Measurements from ENCODE around the gene HRH1.
A peak's percentile ranks its signal among the peaks of the same experiment; 100 is the strongest.
"Not testable (repeated sequence)": the region's sequence is repeated elsewhere in the genome, so short reads cannot be mapped to it uniquely, and the experiment has no call there.

The HRH1 gene

DNA sequence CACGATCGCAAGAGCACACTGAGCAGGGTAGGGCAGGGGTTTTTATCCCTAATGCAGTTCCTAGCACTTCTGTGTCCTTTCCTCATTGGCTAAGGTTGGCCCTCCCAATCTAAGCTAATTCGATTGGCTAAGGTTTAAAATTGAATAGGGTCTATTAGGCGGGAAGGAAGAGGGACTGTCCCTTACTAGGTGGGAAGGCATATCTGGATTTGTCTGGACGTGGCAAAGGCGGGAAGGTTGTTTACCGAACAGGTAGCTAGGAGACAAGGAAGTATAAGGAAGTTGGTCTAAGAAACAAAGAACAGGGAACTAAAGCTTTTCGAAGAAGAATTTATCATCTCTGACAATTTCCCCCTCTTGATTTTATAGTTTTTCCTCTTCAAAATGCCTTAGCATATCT, 93.1 kb downstream of the HRH1 start:
- Histone ChIP-seq H3K4me1 (ENCODE audit: control insufficient read depth in 1 of 2, insufficient read depth in 2 of 2, low read length in 2 of 2) (no peaks in the 10 kb centered on the region), H3K27me3 (ENCODE audit: control insufficient read depth in 1 of 2, insufficient read depth in 2 of 2, low read length in 2 of 2) (no peaks in the 10 kb centered on the region), H3K9ac (ENCODE audit: low read depth in 1 of 2, low read length in 2 of 2) (no peak overlapping the region), H3K36me3 (ENCODE audit: control insufficient read depth in 1 of 2, insufficient read depth in 2 of 2, low read length in 2 of 2) (no peaks in the 10 kb centered on the region), H3K4me3 (ENCODE audit: low read depth in 1 of 2, low read length in 2 of 2) (no peak overlapping the region), H3K9me3 (ENCODE audit: control insufficient read depth in 1 of 2, low read length in 2 of 2) (no peaks in the 10 kb centered on the region), H3K27ac (ENCODE audit: low read depth, low read length) (no peak overlapping the region)

DNA sequence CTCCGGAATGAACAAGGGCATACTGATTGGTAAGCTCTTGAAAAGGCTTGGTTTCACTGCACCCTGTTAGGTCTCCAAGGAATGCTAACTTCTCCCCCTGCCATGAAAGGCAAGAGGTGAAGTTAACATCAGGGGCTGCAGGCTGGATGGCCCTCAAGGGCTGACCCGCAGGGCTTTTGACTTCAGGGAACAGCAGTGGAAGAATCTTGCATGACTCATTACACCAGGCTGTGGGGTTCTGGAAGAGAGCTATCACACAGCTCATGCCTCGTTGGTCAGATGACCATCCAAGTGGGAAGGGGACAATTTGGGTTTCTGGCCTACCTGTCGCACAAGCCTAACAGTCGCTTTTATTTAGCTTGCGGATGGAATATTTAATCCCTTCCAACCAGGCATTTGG, 94.3 kb downstream of the HRH1 start:
- Histone ChIP-seq H3K36me3 (ENCODE audit: control insufficient read depth in 1 of 2, insufficient read depth in 2 of 2, low read length in 2 of 2) (no peaks in the 10 kb centered on the region), H3K9me3 (ENCODE audit: control insufficient read depth in 1 of 2, low read length in 2 of 2) (no peaks in the 10 kb centered on the region), H3K27ac (ENCODE audit: low read depth, low read length) (no peak overlapping the region), H3K27me3 (ENCODE audit: control insufficient read depth in 1 of 2, insufficient read depth in 2 of 2, low read length in 2 of 2) (no peaks in the 10 kb centered on the region), H3K9ac (ENCODE audit: low read depth in 1 of 2, low read length in 2 of 2) (no peak overlapping the region), H3K4me3 (ENCODE audit: low read depth in 1 of 2, low read length in 2 of 2) (no peak overlapping the region), H3K4me1 (ENCODE audit: control insufficient read depth in 1 of 2, insufficient read depth in 2 of 2, low read length in 2 of 2) (no peaks in the 10 kb centered on the region)

DNA sequence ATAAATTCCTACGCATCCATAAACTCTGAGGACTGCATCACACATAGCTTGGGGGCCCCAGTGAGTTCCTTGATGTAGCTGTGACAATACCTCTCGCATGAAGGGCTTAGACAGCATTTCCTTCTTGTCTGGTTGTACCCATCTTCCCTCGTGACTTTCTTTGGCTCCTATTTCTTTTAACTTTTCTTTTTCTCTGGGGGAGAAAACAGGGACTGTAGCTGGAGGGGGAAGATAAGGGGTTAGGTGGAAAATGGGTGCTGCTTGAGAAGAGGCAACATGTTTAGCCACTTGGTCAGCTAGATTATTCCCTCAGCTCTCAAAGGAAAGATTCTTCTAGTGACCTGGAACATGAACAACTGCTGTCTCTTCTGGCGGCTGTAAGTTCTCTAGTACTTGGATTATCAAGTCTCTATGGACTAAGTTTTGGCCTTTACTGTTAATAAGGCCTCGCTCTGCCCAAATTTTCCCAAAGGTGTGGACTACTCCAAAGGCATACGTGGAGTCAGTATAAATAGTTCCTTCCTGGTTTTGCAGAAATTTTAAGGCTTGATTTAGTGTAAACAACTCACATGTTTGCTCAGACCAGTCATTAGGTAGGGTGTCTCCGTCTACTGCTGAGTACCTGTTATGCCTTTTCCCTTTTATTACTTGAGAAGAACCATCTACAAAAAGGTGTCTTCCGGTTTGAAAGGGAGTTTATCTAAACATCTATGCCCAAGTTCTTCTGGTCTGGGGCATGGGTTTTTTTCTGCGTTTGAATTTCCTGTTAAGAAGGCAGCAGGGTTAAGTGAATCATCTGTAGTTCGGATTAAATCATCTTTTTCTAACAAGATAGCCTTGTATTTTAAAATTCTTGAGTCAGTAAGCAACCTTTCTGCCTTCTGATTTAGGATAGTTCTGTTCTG, 96.9 kb downstream of the HRH1 start:
- no peaks in the 10 kb centered on the region for H3K9me3 ChIP-seq (ENCODE audit: control insufficient read depth in 1 of 2, low read length in 2 of 2)
- H3K27me3 ChIP-seq (ENCODE audit: control insufficient read depth in 1 of 2, insufficient read depth in 2 of 2, low read length in 2 of 2) = no peaks in the 10 kb centered on the region
- H3K36me3 ChIP-seq (ENCODE audit: control insufficient read depth in 1 of 2, insufficient read depth in 2 of 2, low read length in 2 of 2) = no peaks in the 10 kb centered on the region
- no peaks in the 10 kb centered on the region for H3K4me1 ChIP-seq (ENCODE audit: control insufficient read depth in 1 of 2, insufficient read depth in 2 of 2, low read length in 2 of 2)
- H3K4me3 ChIP-seq (ENCODE audit: low read depth in 1 of 2, low read length in 2 of 2) = no peak overlapping the region
- no peak overlapping the region for H3K9ac ChIP-seq (ENCODE audit: low read depth in 1 of 2, low read length in 2 of 2)
- no peak overlapping the region for H3K27ac ChIP-seq (ENCODE audit: low read depth, low read length)

DNA sequence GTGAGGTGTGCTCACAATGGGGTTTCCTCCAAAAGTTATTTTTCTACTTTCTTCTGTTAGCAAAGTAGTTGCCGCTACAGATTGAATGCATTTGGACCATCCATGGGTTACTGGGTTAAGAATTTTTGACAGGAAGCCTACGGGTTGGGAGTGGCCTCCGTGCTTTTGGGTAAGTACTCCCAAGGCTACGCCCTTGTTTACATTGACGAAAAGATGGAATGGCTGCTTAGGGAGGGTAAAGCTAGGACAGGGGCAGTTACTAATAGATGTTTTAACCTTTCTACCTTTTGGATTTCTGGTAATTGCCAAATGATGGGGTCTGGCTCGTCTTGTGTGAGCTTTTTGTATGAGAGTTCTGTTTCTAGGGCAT, 97.5 kb downstream of the HRH1 start:
- Histone ChIP-seq H3K4me1 (ENCODE audit: control insufficient read depth in 1 of 2, insufficient read depth in 2 of 2, low read length in 2 of 2) (no peaks in the 10 kb centered on the region), H3K27ac (ENCODE audit: low read depth, low read length) (no peak overlapping the region), H3K36me3 (ENCODE audit: control insufficient read depth in 1 of 2, insufficient read depth in 2 of 2, low read length in 2 of 2) (no peaks in the 10 kb centered on the region), H3K27me3 (ENCODE audit: control insufficient read depth in 1 of 2, insufficient read depth in 2 of 2, low read length in 2 of 2) (no peaks in the 10 kb centered on the region), H3K9me3 (ENCODE audit: control insufficient read depth in 1 of 2, low read length in 2 of 2) (no peaks in the 10 kb centered on the region), H3K4me3 (ENCODE audit: low read depth in 1 of 2, low read length in 2 of 2) (no peak overlapping the region), H3K9ac (ENCODE audit: low read depth in 1 of 2, low read length in 2 of 2) (no peak overlapping the region)

DNA sequence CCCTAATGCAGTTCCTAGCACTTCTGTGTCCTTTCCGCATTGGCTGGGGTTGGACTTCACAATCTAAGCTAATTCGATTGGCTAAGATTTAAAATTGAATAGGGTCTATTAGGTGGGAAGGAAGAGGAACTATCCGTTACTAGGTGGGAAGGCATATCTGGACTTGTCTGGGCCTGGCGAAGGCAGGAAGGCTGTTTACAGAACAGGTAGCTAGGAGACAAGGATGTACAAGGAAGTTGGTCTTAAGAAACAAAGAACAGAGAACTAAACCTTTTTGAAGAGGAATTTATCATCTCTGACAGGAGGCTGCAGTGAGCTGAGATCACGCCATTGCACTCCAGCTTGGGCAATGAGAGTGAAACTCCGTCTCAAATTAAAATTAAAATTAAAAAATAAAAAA, 100.6 kb downstream of the HRH1 start:
- no peak overlapping the region for H3K9ac ChIP-seq (ENCODE audit: low read depth in 1 of 2, low read length in 2 of 2)
- H3K9me3 ChIP-seq (ENCODE audit: control insufficient read depth in 1 of 2, low read length in 2 of 2) = no peaks in the 10 kb centered on the region
- H3K27me3 ChIP-seq (ENCODE audit: control insufficient read depth in 1 of 2, insufficient read depth in 2 of 2, low read length in 2 of 2) = no peaks in the 10 kb centered on the region
- peaks cover 8 to 10% of the 10 kb centered on the region in 2 donors for H3K36me3 ChIP-seq (ENCODE audit: control insufficient read depth in 1 of 2, insufficient read depth in 2 of 2, low read length in 2 of 2)
- H3K4me3 ChIP-seq (ENCODE audit: low read depth in 1 of 2, low read length in 2 of 2) = no peak overlapping the region
- no peak overlapping the region for H3K27ac ChIP-seq (ENCODE audit: low read depth, low read length)
- no peaks in the 10 kb centered on the region for H3K4me1 ChIP-seq (ENCODE audit: control insufficient read depth in 1 of 2, insufficient read depth in 2 of 2, low read length in 2 of 2)

DNA sequence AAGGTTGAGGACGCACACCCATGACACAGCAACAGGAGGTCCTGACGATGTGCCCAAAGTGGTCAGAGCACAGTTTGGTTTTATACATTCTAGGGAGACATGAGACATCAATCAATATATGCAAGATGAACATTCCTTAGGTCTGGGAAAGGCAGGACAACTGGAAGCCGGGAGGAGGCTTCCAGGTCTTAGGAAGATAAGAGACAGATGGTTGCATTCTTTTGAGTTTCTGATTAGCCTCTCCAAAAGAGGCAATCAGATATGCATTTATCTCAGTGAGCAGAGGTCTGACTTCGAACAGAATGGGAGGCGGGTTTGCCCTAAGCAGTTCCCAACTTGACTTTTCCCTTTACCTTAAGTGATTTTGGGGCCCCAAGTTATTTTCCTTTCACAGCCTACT, 101.2 kb downstream of the HRH1 start:
- H3K4me3 ChIP-seq (ENCODE audit: low read depth in 1 of 2, low read length in 2 of 2); H3K27me3 ChIP-seq (ENCODE audit: control insufficient read depth in 1 of 2, insufficient read depth in 2 of 2, low read length in 2 of 2); H3K9me3 ChIP-seq (ENCODE audit: control insufficient read depth in 1 of 2, low read length in 2 of 2); H3K27ac ChIP-seq (ENCODE audit: low read depth, low read length); H3K4me1 ChIP-seq (ENCODE audit: control insufficient read depth in 1 of 2, insufficient read depth in 2 of 2, low read length in 2 of 2); H3K9ac ChIP-seq (ENCODE audit: low read depth in 1 of 2, low read length in 2 of 2): not testable (repeated sequence)
- peaks cover 10 to 13% of the 10 kb centered on the region in 2 donors for H3K36me3 ChIP-seq (ENCODE audit: control insufficient read depth in 1 of 2, insufficient read depth in 2 of 2, low read length in 2 of 2)

DNA sequence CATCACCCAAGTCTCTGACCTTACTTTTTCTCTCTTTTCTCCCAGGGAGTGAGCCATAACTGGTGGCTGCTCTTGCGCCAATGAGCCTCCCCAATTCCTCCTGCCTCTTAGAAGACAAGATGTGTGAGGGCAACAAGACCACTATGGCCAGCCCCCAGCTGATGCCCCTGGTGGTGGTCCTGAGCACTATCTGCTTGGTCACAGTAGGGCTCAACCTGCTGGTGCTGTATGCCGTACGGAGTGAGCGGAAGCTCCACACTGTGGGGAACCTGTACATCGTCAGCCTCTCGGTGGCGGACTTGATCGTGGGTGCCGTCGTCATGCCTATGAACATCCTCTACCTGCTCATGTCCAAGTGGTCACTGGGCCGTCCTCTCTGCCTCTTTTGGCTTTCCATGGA, 104.7 kb downstream of the HRH1 start:
- Histone ChIP-seq H3K9me3 (ENCODE audit: control insufficient read depth in 1 of 2, low read length in 2 of 2) (no peaks in the 10 kb centered on the region), H3K4me3 (ENCODE audit: low read depth in 1 of 2, low read length in 2 of 2) (no peak overlapping the region), H3K9ac (ENCODE audit: low read depth in 1 of 2, low read length in 2 of 2) (no peak overlapping the region), H3K36me3 (ENCODE audit: control insufficient read depth in 1 of 2, insufficient read depth in 2 of 2, low read length in 2 of 2) (peaks cover 10 to 13% of the 10 kb centered on the region in 2 donors), H3K27me3 (ENCODE audit: control insufficient read depth in 1 of 2, insufficient read depth in 2 of 2, low read length in 2 of 2) (no peaks in the 10 kb centered on the region), H3K4me1 (ENCODE audit: control insufficient read depth in 1 of 2, insufficient read depth in 2 of 2, low read length in 2 of 2) (no peaks in the 10 kb centered on the region), H3K27ac (ENCODE audit: low read depth, low read length) (no peak overlapping the region)

DNA sequence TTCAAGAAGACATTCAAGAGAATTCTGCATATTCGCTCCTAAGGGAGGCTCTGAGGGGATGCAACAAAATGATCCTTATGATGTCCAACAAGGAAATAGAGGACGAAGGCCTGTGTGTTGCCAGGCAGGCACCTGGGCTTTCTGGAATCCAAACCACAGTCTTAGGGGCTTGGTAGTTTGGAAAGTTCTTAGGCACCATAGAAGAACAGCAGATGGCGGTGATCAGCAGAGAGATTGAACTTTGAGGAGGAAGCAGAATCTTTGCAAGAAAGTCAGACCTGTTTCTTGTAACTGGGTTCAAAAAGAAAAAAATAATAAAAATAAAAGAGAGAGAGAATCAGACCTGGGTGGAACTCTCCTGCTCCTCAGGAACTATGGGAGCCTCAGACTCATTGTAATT, 106.2 kb downstream of the HRH1 start:
- Histone ChIP-seq H3K9me3 (ENCODE audit: control insufficient read depth in 1 of 2, low read length in 2 of 2) (no peaks in the 10 kb centered on the region), H3K9ac (ENCODE audit: low read depth in 1 of 2, low read length in 2 of 2) (no peak overlapping the region), H3K36me3 (ENCODE audit: control insufficient read depth in 1 of 2, insufficient read depth in 2 of 2, low read length in 2 of 2) (peaks cover 10 to 13% of the 10 kb centered on the region in 2 donors), H3K27me3 (ENCODE audit: control insufficient read depth in 1 of 2, insufficient read depth in 2 of 2, low read length in 2 of 2) (no peaks in the 10 kb centered on the region), H3K4me1 (ENCODE audit: control insufficient read depth in 1 of 2, insufficient read depth in 2 of 2, low read length in 2 of 2) (no peaks in the 10 kb centered on the region), H3K27ac (ENCODE audit: low read depth, low read length) (no peak overlapping the region), H3K4me3 (ENCODE audit: low read depth in 1 of 2, low read length in 2 of 2) (no peak overlapping the region)

DNA sequence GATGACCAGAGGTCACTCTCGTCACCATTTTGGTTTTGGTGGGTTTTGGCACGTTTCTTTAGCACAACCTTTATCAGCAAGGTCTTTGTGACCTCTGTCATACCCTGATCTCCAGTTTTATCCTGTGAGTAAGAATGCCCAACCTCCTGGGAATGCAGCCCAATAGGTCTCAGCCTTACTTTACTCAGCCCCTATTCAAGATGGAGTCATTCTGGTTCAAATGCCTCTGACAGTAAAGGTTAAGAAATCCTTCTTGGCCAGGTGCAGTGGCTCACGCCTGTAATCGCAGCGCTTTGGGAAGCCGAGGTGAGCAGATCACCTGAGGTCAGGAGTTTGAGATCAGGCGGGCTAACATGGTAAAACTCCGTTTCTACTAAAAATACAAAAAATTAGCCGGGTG, 114.7 kb downstream of the HRH1 start:
- H3K9ac ChIP-seq (ENCODE audit: low read depth in 1 of 2, low read length in 2 of 2) = no peak overlapping the region

DNA sequence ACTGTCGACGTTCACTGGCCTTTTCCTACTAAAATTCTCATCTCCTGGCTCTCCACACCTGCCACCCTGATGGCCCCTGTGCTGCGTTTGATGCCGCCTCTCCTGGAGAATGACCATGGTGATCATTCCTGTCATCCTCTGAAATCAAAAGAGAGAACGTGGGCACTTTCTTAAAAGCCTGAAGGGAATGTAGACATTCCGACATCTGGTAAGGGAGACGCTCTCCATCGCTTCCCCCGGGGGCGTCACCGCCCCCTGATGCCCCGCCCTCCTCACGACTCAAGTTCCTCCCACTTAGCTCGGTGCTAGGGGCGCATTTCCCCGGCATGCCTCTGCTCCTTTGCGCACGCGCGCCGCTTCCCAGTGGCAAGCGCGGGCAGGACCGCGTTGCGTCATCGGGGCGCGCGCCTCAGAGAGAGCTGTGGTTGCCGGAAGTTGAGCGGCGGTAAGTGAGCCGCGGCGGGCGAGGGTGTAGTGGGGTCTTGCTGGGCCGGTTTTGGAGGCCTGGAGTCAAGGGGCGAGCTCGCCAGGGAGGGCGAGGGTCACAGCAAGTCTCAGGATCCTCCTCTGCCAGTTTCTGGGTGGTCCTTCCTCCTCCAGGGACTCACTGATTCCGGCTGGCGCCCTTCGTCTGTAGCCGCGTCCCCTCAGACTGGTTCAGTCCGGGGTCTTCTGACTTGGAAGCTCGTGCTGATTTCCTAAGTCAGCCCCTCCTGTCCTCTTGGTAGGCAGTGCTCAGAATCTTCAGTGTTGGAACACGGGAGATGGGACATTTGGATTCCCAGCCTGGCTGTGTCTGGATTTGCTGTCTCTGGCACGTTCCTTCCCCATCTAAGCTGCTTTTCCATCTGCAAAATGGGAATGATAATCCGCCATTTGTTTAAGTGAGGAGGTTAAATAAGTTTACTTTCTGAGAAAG, 118.0 kb downstream of the HRH1 start, which contains the start of gene ATG7:
TSS of gene ATG7 (plus strand) at position 412 of the 919 bp plus-strand sequence. CDS start 26,299 bp downstream, outside the sequence.
- peaks cover 11 to 20% of the 10 kb centered on the region in 2 donors for H3K4me1 ChIP-seq (ENCODE audit: control insufficient read depth in 1 of 2, insufficient read depth in 2 of 2, low read length in 2 of 2)
- peak within 1 kb of the TSS; percentile 83 to 98 for H3K9ac ChIP-seq (ENCODE audit: low read depth in 1 of 2, low read length in 2 of 2)
- no peaks in the 10 kb centered on the region for H3K9me3 ChIP-seq (ENCODE audit: control insufficient read depth in 1 of 2, low read length in 2 of 2)
- H3K36me3 ChIP-seq (ENCODE audit: control insufficient read depth in 1 of 2, insufficient read depth in 2 of 2, low read length in 2 of 2) = peaks cover 4 to 5% of the 10 kb centered on the region in 2 donors
- peak within 1 kb of the TSS; percentile 77 for H3K27ac ChIP-seq (ENCODE audit: low read depth, low read length)
- H3K27me3 ChIP-seq (ENCODE audit: control insufficient read depth in 1 of 2, insufficient read depth in 2 of 2, low read length in 2 of 2) = no peaks in the 10 kb centered on the region
- H3K4me3 ChIP-seq (ENCODE audit: low read depth in 1 of 2, low read length in 2 of 2) = peak within 1 kb of the TSS; percentile 98 to 99

More for the DNA sequence above, 114.7 kb downstream of the HRH1 start:
- Histone ChIP-seq H3K9me3 (ENCODE audit: control insufficient read depth in 1 of 2, low read length in 2 of 2) (no peaks in the 10 kb centered on the region), H3K27me3 (ENCODE audit: control insufficient read depth in 1 of 2, insufficient read depth in 2 of 2, low read length in 2 of 2) (no peaks in the 10 kb centered on the region), H3K4me3 (ENCODE audit: low read depth in 1 of 2, low read length in 2 of 2) (no peak overlapping the region), H3K27ac (ENCODE audit: low read depth, low read length) (no peak overlapping the region), H3K4me1 (ENCODE audit: control insufficient read depth in 1 of 2, insufficient read depth in 2 of 2, low read length in 2 of 2) (peaks cover 11 to 16% of the 10 kb centered on the region in 2 donors), H3K36me3 (ENCODE audit: control insufficient read depth in 1 of 2, insufficient read depth in 2 of 2, low read length in 2 of 2) (no peaks in the 10 kb centered on the region)
